Activated CD8-positive, alpha-beta memory T cell treated with anti-CD3 and anti-CD28 coated beads, Interleukin-2, amount 50 U/mL, for 1 hour (primary cell): ENCODE data around the gene CDH15.
"Not testable (repeated sequence)": the region's sequence is repeated elsewhere in the genome, so short reads cannot be mapped to it uniquely, and the experiment has no call there.

Source experiments
- DNase-seq: peaks from one replicate; pipeline ENCODE4 v3.0.0-alpha.2; 2020; ENCODE audit errors: extremely low read depth

Gene CDH15

GRCh38 chr16:89172171-89172527 is 601 bp downstream of the CDH15 start:
- no peak for DNase-seq

GRCh38 chr16:89172528-89173173 is 1.1 kb downstream of the CDH15 start:
- no peak for DNase-seq

- no peak for DNase-seq
Observed at GRCh38 chr16:89173174-89173921, 1.8 kb downstream of the CDH15 start.

GRCh38 chr16:89174055-89174827 is 2.7 kb downstream of the CDH15 start:
- no peak for DNase-seq

GRCh38 chr16:89174877-89175276 is 3.3 kb downstream of the CDH15 start:
- DNase-seq: no peak

- DNase-seq: no peak
Observed at GRCh38 chr16:89175280-89176146, 4.0 kb downstream of the CDH15 start.

- DNase-seq: no peak
Observed at GRCh38 chr16:89176147-89176690, 4.7 kb downstream of the CDH15 start.

- DNase-seq: no peak
Observed at GRCh38 chr16:89176717-89177116, 5.2 kb downstream of the CDH15 start.

GRCh38 chr16:89177501-89177900 is 6.0 kb downstream of the CDH15 start:
- DNase-seq: no peak

GRCh38 chr16:89178453-89179147 is 7.1 kb downstream of the CDH15 start:
- DNase-seq: no peak

- no peak for DNase-seq
Observed at GRCh38 chr16:89179148-89179484, 7.6 kb downstream of the CDH15 start.

GRCh38 chr16:89179656-89180315 is 8.2 kb downstream of the CDH15 start:
- DNase-seq: no peak

- DNase-seq: no peak
Observed at GRCh38 chr16:89183463-89183862, 11.9 kb downstream of the CDH15 start.

GRCh38 chr16:89183975-89184676 is 12.6 kb downstream of the CDH15 start:
- no peak for DNase-seq

- no peak for DNase-seq
Observed at GRCh38 chr16:89184677-89184932, 13.1 kb downstream of the CDH15 start.

GRCh38 chr16:89184933-89185794 is 13.6 kb downstream of the CDH15 start:
- no peak for DNase-seq

- DNase-seq: not testable (repeated sequence)
Observed at GRCh38 chr16:89185887-89186592, 14.5 kb downstream of the CDH15 start.

GRCh38 chr16:89186593-89187031 is 15.1 kb downstream of the CDH15 start:
- DNase-seq: not testable (repeated sequence)
